DOHH2 (cell line): Measurements from ENCODE around the gene PHF2.

Experiments
- H3F3A ChIP-seq: fragments of 200-600 bp; sonication (generic), shearing (Covaris generic); 2 replicates; pipeline ENCODE4 v1.6.0; 2016; ENCODE audit warnings: antibody characterized with exemption, mild to moderate bottlenecking; ENCODE audit not compliant: control insufficient read depth, insufficient read depth
- H3K27ac ChIP-seq: fragments of 200-600 bp; sonication (generic); 2 replicates; pipeline ENCODE4 v1.5.1; 2014; ENCODE audit warnings: low read depth, mild to moderate bottlenecking, low read length, moderate library complexity
- H3K27me3 ChIP-seq: fragments of 200-600 bp; sonication (generic); 2 replicates; pipeline ENCODE4 v1.6.1; 2014; ENCODE audit warnings: mild to moderate bottlenecking, low read length, mixed read lengths; ENCODE audit not compliant: control insufficient read depth
- H3K36me3 ChIP-seq: fragments of 200-600 bp; sonication (generic); 2 replicates; pipeline ENCODE4 v1.6.1; 2014; ENCODE audit warnings: mild to moderate bottlenecking, low read length, moderate library complexity, mixed read lengths; ENCODE audit not compliant: control insufficient read depth
- H3K4me1 ChIP-seq: fragments of 200-600 bp; sonication (generic); 2 replicates; pipeline ENCODE4 v1.6.1; 2014; ENCODE audit warnings: mild to moderate bottlenecking, low read length, mixed read lengths; ENCODE audit not compliant: control insufficient read depth
- H3K4me2 ChIP-seq: fragments of 200-600 bp; sonication (generic); 2 replicates; pipeline ENCODE4 v1.6.0; 2014; ENCODE audit warnings: mild to moderate bottlenecking, low read length, moderate library complexity
- H3K4me3 ChIP-seq: fragments of 200-600 bp; sonication (generic); 2 replicates; pipeline ENCODE4 v1.5.1; 2014; ENCODE audit warnings: mild to moderate bottlenecking, low read length, mixed read lengths
- H3K79me2 ChIP-seq: fragments of 200-600 bp; sonication (generic); 2 replicates; pipeline ENCODE4 v1.6.1; 2014; ENCODE audit warnings: mild to moderate bottlenecking, low read length, mixed read lengths; ENCODE audit not compliant: control insufficient read depth
- H3K9me2 ChIP-seq: fragments of 200-600 bp; sonication (generic); replicated peaks from 2 replicates; pipeline ENCODE4 v1.6.1; 2014; ENCODE audit warnings: mild to moderate bottlenecking, low read length, mixed read lengths; ENCODE audit not compliant: control insufficient read depth
- H3K9me3 ChIP-seq: fragments of 200-600 bp; sonication (generic); 2 replicates; pipeline ENCODE4 v1.6.1; 2014; ENCODE audit warnings: antibody characterized with exemption, low read length, mixed read lengths; ENCODE audit not compliant: control insufficient read depth, insufficient read depth
- H4K20me1 ChIP-seq: fragments of 200-600 bp; sonication (generic); 2 replicates; pipeline ENCODE4 v1.6.0; 2014; ENCODE audit warnings: low read depth, mild to moderate bottlenecking, antibody characterized with exemption, low read length, moderate library complexity; ENCODE audit not compliant: control insufficient read depth, insufficient read depth
- CTCF ChIP-seq: fragments of 200-600 bp; sonication (generic); IDR thresholded peaks from one replicate; pipeline ENCODE4 v1.5.1; 2014; ENCODE audit warnings: antibody characterized with exemption, mild to moderate bottlenecking, low read depth, low read length; ENCODE audit not compliant: poor library complexity, severe bottlenecking
- EZH2phosphoT487 ChIP-seq: fragments of 200-600 bp; sonication (generic); IDR thresholded peaks from 2 replicates; pipeline ENCODE4 v1.6.1; 2017; ENCODE audit warnings: borderline replicate concordance, mild to moderate bottlenecking, antibody characterized with exemption, low read length, moderate library complexity, mixed read lengths

Gene PHF2

GRCh38 chr9:93721417-93721965 is 145.1 kb downstream of the PHF2 start:
- H3K4me3 ChIP-seq: no peak overlapping the region
- H3F3A ChIP-seq: no peaks in the 10 kb centered on the region
- H3K36me3 ChIP-seq: no peaks in the 10 kb centered on the region
- H3K4me1 ChIP-seq: no peaks in the 10 kb centered on the region
- H3K27me3 ChIP-seq: no peaks in the 10 kb centered on the region
- no peak overlapping the region for H3K4me2 ChIP-seq
- H3K9me3 ChIP-seq: no peaks in the 10 kb centered on the region
- TF ChIP-seq EZH2phosphoT487 (no peak), CTCF (no peak)
- no peak overlapping the region for H3K27ac ChIP-seq
- H3K9me2 ChIP-seq: no peaks in the 10 kb centered on the region
- no peaks in the 10 kb centered on the region for H4K20me1 ChIP-seq
- H3K79me2 ChIP-seq: no peaks in the 10 kb centered on the region

GRCh38 chr9:93724852-93725251 is 148.5 kb downstream of the PHF2 start:
- Histone ChIP-seq H3K27ac (no peak overlapping the region), H4K20me1 (no peaks in the 10 kb centered on the region), H3K4me2 (no peak overlapping the region), H3K4me1 (no peaks in the 10 kb centered on the region), H3K27me3 (no peaks in the 10 kb centered on the region), H3K4me3 (no peak overlapping the region), H3K9me3 (no peaks in the 10 kb centered on the region), H3K36me3 (no peaks in the 10 kb centered on the region), H3K79me2 (no peaks in the 10 kb centered on the region), H3K9me2 (no peaks in the 10 kb centered on the region), H3F3A (no peaks in the 10 kb centered on the region)
- TF ChIP-seq EZH2phosphoT487 (no peak), CTCF (no peak)

- Histone ChIP-seq H3K4me3 (no peak overlapping the region), H3K27me3 (no peaks in the 10 kb centered on the region), H3K79me2 (no peaks in the 10 kb centered on the region), H3K9me2 (no peaks in the 10 kb centered on the region), H3K4me1 (no peaks in the 10 kb centered on the region), H3F3A (no peaks in the 10 kb centered on the region), H3K9me3 (no peaks in the 10 kb centered on the region), H3K27ac (no peak overlapping the region), H3K4me2 (no peak overlapping the region), H4K20me1 (no peaks in the 10 kb centered on the region), H3K36me3 (no peaks in the 10 kb centered on the region)
- no peak for TF ChIP-seq CTCF
- TF ChIP-seq EZH2phosphoT487: no peak
Observed at GRCh38 chr9:93725382-93725781, 149.0 kb downstream of the PHF2 start.
